ENCODE results near the gene PCDHGA6.
"Not testable (repeated sequence)": the region's sequence is repeated elsewhere in the genome, so short reads cannot be mapped to it uniquely, and the experiment has no call there.

Gene PCDHGA6

GRCh38 chr5:141387557-141388311 is 14.0 kb downstream of the PCDHGA6 start, which contains the start of gene PCDHGB4:
TSS of gene PCDHGB4 (plus strand) at chr5:141387698. CDS start at chr5:141387885, 187 bp downstream.
- TF ChIP-seq CTCF (conservative IDR thresholded peaks at IDR 0.05; ENCODE audit: low read depth) = peak; percentile 69
- CTCF ChIA-PET = interaction anchor here (0.6 to 2.0 kb wide), 6 partner anchors 10 to 1799 kb away, joined by 3 to 9 read pairs (median 4); partner anchors contain the start of gene PCDHGB5
- DNase-seq (ENCODE audit: low spot score); POLR2A ChIA-PET (ENCODE audit: low non-redundant PET); H3K27ac ChIP-seq: not testable (repeated sequence)

GRCh38 chr5:141388661-141389060 is 15.0 kb downstream of the PCDHGA6 start:
- TF ChIP-seq CTCF (conservative IDR thresholded peaks at IDR 0.05; ENCODE audit: low read depth) = no peak
- DNase-seq (ENCODE audit: low spot score) = no peak
- H3K27ac ChIP-seq = no peak overlapping the region
- ChIA-PET POLR2A (ENCODE audit: low non-redundant PET) (no interaction called here), CTCF (interaction anchor here (0.7 kb wide), 2 partner anchors 169 to 1439 kb away, joined by 3 to 4 read pairs; no protein-coding TSS in a partner anchor)

- CTCF ChIA-PET = no interaction called here
- TF ChIP-seq CTCF (conservative IDR thresholded peaks at IDR 0.05; ENCODE audit: low read depth) = no peak
- DNase-seq (ENCODE audit: low spot score) = no peak
- POLR2A ChIA-PET (ENCODE audit: low non-redundant PET) = no interaction called here
- no peak overlapping the region for H3K27ac ChIP-seq
Measured at GRCh38 chr5:141389153-141390042, 15.7 kb downstream of the PCDHGA6 start.

GRCh38 chr5:141392429-141393198 is 18.9 kb downstream of the PCDHGA6 start, which contains the start of gene PCDHGA8:
TSS of gene PCDHGA8 (plus strand) at chr5:141392633. CDS start at chr5:141392814, 181 bp downstream.
- ChIA-PET CTCF (interaction anchor here (0.6 to 1.2 kb wide), 2 partner anchors 15 to 1947 kb away, joined by 3 read pairs; partner anchors contain the start of gene PCDHGB6), POLR2A (ENCODE audit: low non-redundant PET) (no interaction called here)
- 0 out of 2 replicates have a peak, but pooled peaks have one; percentile 1 for TF ChIP-seq CTCF (conservative IDR thresholded peaks at IDR 0.05; ENCODE audit: low read depth)
- no peak within 1 kb of the TSS for H3K27ac ChIP-seq
- no peak for DNase-seq (ENCODE audit: low spot score)

- no peak for TF ChIP-seq CTCF (conservative IDR thresholded peaks at IDR 0.05; ENCODE audit: low read depth)
- ChIA-PET POLR2A (ENCODE audit: low non-redundant PET) (no interaction called here), CTCF (interaction anchor here (0.6 to 1.2 kb wide), 2 partner anchors 15 to 1946 kb away, joined by 3 read pairs; partner anchors contain the start of gene PCDHGB6)
- H3K27ac ChIP-seq = no peak overlapping the region
- DNase-seq (ENCODE audit: low spot score) = no peak
Measured at GRCh38 chr5:141393267-141393666, 19.6 kb downstream of the PCDHGA6 start.

- CTCF ChIA-PET = interaction anchor here (0.8 to 1.7 kb wide), 3 partner anchors 21 to 82 kb away, joined by 3 to 8 read pairs (median 4); partner anchors contain the start of genes PCDHGA1 and PCDHGA6
- POLR2A ChIA-PET (ENCODE audit: low non-redundant PET); DNase-seq (ENCODE audit: low spot score): not testable (repeated sequence)
Measured at GRCh38 chr5:141394401-141395187, 20.9 kb downstream of the PCDHGA6 start.

More at GRCh38 chr5:141394401-141395187, 20.9 kb downstream of the PCDHGA6 start:
- not testable (repeated sequence) for H3K27ac ChIP-seq

Measured in RWPE1 (cell line).